ENCODE data around the gene C1orf141.

C1orf141 gene

DNA sequence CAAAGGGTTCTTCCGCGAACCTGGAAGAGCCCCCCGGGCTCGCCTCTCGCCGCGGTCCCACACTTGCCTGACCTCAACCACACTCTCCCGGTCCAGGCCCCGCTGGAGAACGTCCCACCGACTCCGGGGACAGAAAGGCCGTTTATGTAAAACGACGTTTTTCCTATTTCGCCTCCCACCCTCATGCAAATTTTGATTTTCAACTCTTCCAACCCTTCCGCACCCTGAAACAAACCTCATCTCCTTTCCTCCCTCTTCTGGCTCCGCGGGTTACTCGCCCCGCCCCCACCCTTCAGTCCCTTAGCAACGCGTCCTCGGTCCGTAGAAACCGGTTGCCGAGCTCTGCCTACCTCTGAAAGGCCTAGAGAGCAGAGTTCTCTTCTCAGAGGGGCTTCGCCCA lies at the start of gene C1orf141:
TSS of gene C1orf141 (minus strand) at position 276 of the 400 bp plus-strand sequence. CDS start 7,730 bp downstream, outside the sequence.
- H3K36me3 Mint-ChIP-seq (ENCODE audit: low read depth) = no peaks in the 10 kb centered on the region
- intact Hi-C loops (cut with micrococcal nuclease) = no loop called here
- peaks cover 6% of the 10 kb centered on the region for H3K4me1 Mint-ChIP-seq (ENCODE audit: low read depth)
- H3K9me3 Mint-ChIP-seq = no peaks in the 10 kb centered on the region
- H3K27ac Mint-ChIP-seq = peak within 1 kb of the TSS; percentile 21
- peak within 1 kb of the TSS; percentile 58 for H3K4me3 Mint-ChIP-seq
- H3K27me3 Mint-ChIP-seq = peaks cover 4% of the 10 kb centered on the region

DNA sequence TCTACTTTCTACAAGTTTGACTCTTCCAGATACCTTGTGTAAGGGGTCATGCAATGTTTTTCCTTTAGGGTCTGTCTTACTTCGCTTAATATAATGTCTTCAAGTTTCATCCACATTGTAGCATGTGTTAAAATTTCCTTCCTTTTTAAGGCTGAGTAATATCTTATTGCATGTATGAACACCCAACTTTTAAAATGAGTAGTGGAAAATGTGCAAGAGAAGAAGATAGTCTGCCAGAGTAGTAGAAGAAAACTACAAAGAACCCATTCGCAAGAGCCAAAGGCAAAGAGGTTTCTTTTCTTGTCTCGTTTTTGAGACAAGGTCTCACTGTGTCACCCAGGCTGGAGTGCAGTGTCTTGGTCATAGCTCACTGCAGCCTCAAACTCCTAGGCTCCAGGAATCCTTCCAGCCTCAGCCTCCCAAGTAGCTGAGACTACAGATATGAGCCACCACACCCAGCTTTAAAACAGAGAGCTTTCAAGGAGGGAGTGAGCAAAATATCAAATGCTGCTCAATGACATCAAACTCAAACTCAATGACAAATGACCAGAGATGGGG lies 40.8 kb upstream of the C1orf141 start:
- H3K4me3 Mint-ChIP-seq = no peak overlapping the region

GRCh38 chr1:67174716-67175284 lies 40.0 kb upstream of the C1orf141 start:
- Mint-ChIP-seq H3K4me1 (ENCODE audit: low read depth) (no peaks in the 10 kb centered on the region), H3K27ac (no peak overlapping the region), H3K4me3 (no peak overlapping the region), H3K9me3 (no peaks in the 10 kb centered on the region), H3K36me3 (ENCODE audit: low read depth) (no peaks in the 10 kb centered on the region), H3K27me3 (no peaks in the 10 kb centered on the region)
- intact Hi-C loops (cut with micrococcal nuclease) = no loop called here

More for the DNA sequence above, 40.8 kb upstream of the C1orf141 start:
- Mint-ChIP-seq H3K4me1 (ENCODE audit: low read depth) (no peaks in the 10 kb centered on the region), H3K9me3 (no peaks in the 10 kb centered on the region), H3K27me3 (no peaks in the 10 kb centered on the region), H3K36me3 (ENCODE audit: low read depth) (no peaks in the 10 kb centered on the region), H3K27ac (no peak overlapping the region)
- intact Hi-C loops (cut with micrococcal nuclease) = no loop called here

DNA sequence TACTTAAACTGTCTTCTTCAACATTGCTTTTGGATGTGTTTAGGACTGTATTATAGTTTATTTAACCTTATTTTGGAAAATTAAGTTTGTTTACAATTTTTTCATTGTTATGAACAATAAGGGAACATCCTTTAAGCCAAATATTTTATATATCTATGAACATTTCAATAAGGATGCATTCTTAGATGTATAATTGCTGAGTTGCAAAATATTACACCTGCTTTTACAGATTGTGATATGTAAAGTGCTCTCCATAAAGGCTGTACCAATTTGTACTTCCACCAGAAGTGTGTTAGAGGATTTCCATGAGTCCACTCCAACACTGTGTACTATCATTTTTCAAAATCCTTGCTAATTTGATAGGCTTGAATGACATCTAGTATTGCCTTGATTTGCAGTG lies 39.2 kb upstream of the C1orf141 start:
- Mint-ChIP-seq H3K4me3 (no peak overlapping the region), H3K4me1 (ENCODE audit: low read depth) (no peaks in the 10 kb centered on the region), H3K27ac (no peak overlapping the region), H3K9me3 (no peaks in the 10 kb centered on the region), H3K27me3 (no peaks in the 10 kb centered on the region), H3K36me3 (ENCODE audit: low read depth) (no peaks in the 10 kb centered on the region)
- intact Hi-C loops (cut with micrococcal nuclease) = no loop called here

DNA sequence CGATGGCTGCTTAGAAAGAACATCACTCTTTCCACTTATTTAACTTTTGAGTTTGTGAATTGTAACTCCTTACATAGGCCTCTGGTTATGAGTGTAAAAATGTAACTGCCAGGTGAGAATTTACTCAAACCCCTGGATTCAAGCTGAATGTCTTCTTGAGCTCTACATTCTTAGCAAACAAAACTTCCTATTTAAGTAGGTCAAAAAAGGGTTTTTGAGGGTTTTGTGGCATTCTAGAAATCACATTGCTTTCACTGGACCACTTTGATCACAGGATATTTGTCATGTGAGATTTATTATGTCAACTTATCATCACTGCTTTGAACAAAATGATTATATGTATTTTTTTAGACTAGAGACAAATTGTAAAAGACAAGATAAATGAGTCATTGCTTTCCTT lies 37.2 kb upstream of the C1orf141 start:
- H3K4me3 Mint-ChIP-seq = no peak overlapping the region
- H3K27ac Mint-ChIP-seq = no peak overlapping the region
- intact Hi-C loops (cut with micrococcal nuclease) = no loop called here
- H3K9me3 Mint-ChIP-seq = no peaks in the 10 kb centered on the region
- H3K4me1 Mint-ChIP-seq (ENCODE audit: low read depth) = no peaks in the 10 kb centered on the region
- H3K27me3 Mint-ChIP-seq = no peaks in the 10 kb centered on the region
- H3K36me3 Mint-ChIP-seq (ENCODE audit: low read depth) = no peaks in the 10 kb centered on the region

GRCh38 chr1:67171574-67171955 lies 36.8 kb upstream of the C1orf141 start:
- Mint-ChIP-seq H3K4me3 (no peak overlapping the region), H3K9me3 (no peaks in the 10 kb centered on the region), H3K4me1 (ENCODE audit: low read depth) (no peaks in the 10 kb centered on the region), H3K27me3 (no peaks in the 10 kb centered on the region), H3K36me3 (ENCODE audit: low read depth) (no peaks in the 10 kb centered on the region), H3K27ac (no peak overlapping the region)
- intact Hi-C loops (cut with micrococcal nuclease) = no loop called here

GRCh38 chr1:67170751-67171573 lies 36.2 kb upstream of the C1orf141 start:
- Mint-ChIP-seq H3K27ac (no peak overlapping the region), H3K27me3 (no peaks in the 10 kb centered on the region), H3K36me3 (ENCODE audit: low read depth) (no peaks in the 10 kb centered on the region), H3K9me3 (no peaks in the 10 kb centered on the region), H3K4me1 (ENCODE audit: low read depth) (no peaks in the 10 kb centered on the region), H3K4me3 (no peak overlapping the region)
- intact Hi-C loops (cut with micrococcal nuclease) = no loop called here

DNA sequence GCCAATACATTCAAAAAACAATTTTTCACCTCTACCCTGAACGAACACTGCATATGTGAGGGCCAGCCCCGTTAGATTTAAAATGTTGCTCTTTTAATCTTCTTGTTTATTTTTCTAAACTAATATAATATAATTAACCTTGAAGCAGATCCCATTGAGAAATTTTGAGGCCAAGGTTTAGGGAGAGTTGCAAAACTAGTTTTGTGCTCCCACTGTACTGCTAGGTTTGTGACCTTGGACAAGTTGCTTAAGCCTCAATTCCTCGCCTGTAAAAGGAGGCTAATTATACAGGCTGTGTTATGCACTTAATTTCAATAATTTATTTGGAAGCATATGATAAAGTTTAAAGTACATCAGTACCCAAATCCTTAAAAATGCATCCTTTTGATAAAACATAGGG lies 35.2 kb upstream of the C1orf141 start:
- Mint-ChIP-seq H3K4me1 (ENCODE audit: low read depth) (no peaks in the 10 kb centered on the region), H3K9me3 (no peaks in the 10 kb centered on the region), H3K4me3 (no peak overlapping the region), H3K27me3 (no peaks in the 10 kb centered on the region), H3K27ac (no peak overlapping the region), H3K36me3 (ENCODE audit: low read depth) (no peaks in the 10 kb centered on the region)
- intact Hi-C loops (cut with micrococcal nuclease) = no loop called here

GRCh38 chr1:67169496-67169895 lies 34.7 kb upstream of the C1orf141 start:
- Mint-ChIP-seq H3K4me3 (no peak overlapping the region), H3K9me3 (no peaks in the 10 kb centered on the region), H3K27ac (no peak overlapping the region), H3K27me3 (no peaks in the 10 kb centered on the region), H3K36me3 (ENCODE audit: low read depth) (no peaks in the 10 kb centered on the region), H3K4me1 (ENCODE audit: low read depth) (no peaks in the 10 kb centered on the region)
- intact Hi-C loops (cut with micrococcal nuclease) = no loop called here

DNA sequence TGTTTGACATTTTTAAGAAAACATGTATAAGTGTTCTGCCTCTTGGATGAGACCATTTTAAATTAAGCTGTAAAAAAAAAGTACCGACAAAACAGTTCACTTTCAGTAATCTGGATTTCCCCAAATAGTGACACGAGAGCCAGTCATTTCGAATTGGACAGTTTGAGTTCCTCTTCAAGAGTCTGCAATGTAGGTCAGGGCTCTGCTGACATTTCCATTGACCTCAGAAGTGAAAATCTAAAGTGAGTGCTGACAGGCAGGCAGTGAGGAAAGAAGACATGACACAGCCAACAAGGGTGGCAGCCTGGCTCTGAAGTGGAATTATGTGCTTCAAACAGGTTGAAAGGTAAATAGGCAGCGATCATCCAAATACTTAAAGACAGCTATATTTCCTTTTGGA lies 31.4 kb upstream of the C1orf141 start, which contains the start of gene IL23R:
TSS of gene IL23R (plus strand) at position 259 of the 400 bp plus-strand sequence. CDS start 1,667 bp downstream, outside the sequence.
- Mint-ChIP-seq H3K4me1 (ENCODE audit: low read depth) (no peaks in the 10 kb centered on the region), H3K27ac (no peak within 1 kb of the TSS), H3K36me3 (ENCODE audit: low read depth) (no peaks in the 10 kb centered on the region), H3K9me3 (no peaks in the 10 kb centered on the region), H3K27me3 (no peaks in the 10 kb centered on the region), H3K4me3 (no peak within 1 kb of the TSS)
- intact Hi-C loops (cut with micrococcal nuclease) = no loop called here

DNA sequence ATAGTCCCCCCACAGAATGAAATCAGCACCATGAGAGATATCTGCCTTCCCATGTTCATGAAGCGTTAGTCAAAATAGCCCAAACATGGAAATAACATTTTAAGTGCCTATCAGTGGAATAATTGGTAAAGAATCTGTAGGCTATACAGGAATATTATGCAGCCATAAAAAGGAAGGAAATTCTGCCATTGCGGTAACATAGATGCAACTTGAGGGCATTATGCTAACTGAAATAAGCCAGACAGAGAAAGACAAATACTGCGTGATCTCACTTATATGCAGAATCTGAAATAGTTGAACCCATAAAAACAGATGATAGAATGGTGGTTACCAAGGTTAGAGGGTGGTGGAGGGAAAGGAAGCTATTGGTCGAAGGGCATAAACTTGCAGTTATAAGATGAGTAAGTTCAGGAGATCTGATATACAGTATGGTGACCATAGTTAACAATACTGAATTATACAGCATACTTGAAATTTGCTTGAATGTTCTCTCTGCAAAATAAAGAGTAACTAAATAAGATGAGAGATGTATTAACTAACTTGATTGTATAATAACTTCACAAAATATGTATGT lies 30.8 kb upstream of the C1orf141 start:
- no peak overlapping the region for H3K27ac Mint-ChIP-seq
- intact Hi-C loops (cut with micrococcal nuclease) = no loop called here
- H3K27me3 Mint-ChIP-seq = no peaks in the 10 kb centered on the region
- no peaks in the 10 kb centered on the region for H3K36me3 Mint-ChIP-seq (ENCODE audit: low read depth)
- no peaks in the 10 kb centered on the region for H3K9me3 Mint-ChIP-seq
- no peak overlapping the region for H3K4me3 Mint-ChIP-seq
- H3K4me1 Mint-ChIP-seq (ENCODE audit: low read depth) = no peaks in the 10 kb centered on the region

DNA sequence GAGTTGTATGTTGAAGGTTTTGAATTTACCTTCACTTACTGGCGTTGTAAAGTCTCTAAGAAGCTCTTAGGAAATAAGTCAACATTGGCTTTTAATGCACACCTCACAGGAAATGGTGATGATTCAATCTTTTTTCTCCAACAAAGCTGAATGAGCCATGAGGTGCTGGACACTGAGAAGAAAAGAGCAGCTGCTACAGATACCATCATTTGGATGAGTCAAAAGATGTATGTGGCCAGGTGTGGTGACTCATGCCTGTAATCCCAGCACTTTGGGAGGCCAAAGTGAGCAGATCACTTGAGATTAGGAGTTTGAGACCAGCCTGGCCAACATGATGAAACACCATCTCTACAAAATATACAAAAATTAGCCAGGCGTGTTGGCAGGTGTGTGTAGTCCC lies 28.2 kb upstream of the C1orf141 start:
- no peaks in the 10 kb centered on the region for H3K36me3 Mint-ChIP-seq (ENCODE audit: low read depth)
- no peaks in the 10 kb centered on the region for H3K27me3 Mint-ChIP-seq
- H3K4me3 Mint-ChIP-seq = no peak overlapping the region
- H3K9me3 Mint-ChIP-seq = no peaks in the 10 kb centered on the region
- H3K27ac Mint-ChIP-seq = no peak overlapping the region
- H3K4me1 Mint-ChIP-seq (ENCODE audit: low read depth) = no peaks in the 10 kb centered on the region
- intact Hi-C loops (cut with micrococcal nuclease) = no loop called here

DNA sequence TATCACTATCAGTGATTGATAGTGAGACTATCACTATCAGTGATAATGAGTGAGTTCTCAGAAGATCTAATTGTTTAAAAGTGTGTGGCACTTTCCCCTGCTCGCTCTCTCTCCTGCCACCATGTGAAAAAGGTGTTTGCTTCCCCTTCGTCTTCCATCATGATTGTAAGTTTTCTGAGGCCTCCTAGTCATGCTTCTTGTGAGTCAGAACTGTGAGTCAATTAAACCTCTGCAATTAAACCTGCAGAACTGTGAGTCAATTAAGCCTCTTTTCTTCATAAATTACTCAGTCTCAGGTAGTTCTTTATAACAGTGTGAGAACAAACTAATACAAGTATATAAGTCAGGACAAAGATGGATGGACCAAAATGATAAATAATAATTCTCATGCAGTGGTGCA lies 24.5 kb upstream of the C1orf141 start:
- Mint-ChIP-seq H3K9me3 (no peaks in the 10 kb centered on the region), H3K36me3 (ENCODE audit: low read depth) (no peaks in the 10 kb centered on the region), H3K27ac (no peak overlapping the region), H3K4me1 (ENCODE audit: low read depth) (no peaks in the 10 kb centered on the region), H3K27me3 (no peaks in the 10 kb centered on the region), H3K4me3 (no peak overlapping the region)
- intact Hi-C loops (cut with micrococcal nuclease) = no loop called here

DNA sequence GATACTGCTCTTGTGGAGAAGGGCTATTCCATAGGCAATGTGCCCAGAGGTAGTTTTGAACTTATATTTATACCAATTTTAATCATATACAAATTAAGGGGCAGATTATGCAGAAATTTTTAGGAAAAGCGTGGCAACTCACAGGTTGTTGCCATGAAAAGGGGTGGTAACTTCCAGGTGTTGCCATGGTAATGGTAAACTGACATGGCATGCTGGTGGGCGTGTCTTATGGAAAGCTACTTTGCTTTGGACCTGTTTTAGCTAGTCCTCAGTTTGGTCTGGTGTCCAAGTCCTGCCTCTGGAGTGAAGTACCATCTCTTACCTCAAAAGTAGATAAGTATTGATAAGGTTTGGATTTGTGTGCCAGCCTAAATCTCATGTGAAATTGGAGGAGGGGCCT lies 23.6 kb upstream of the C1orf141 start:
- Mint-ChIP-seq H3K27me3 (no peaks in the 10 kb centered on the region), H3K9me3 (no peaks in the 10 kb centered on the region), H3K4me1 (ENCODE audit: low read depth) (no peaks in the 10 kb centered on the region), H3K36me3 (ENCODE audit: low read depth) (no peaks in the 10 kb centered on the region), H3K27ac (no peak overlapping the region), H3K4me3 (no peak overlapping the region)
- intact Hi-C loops (cut with micrococcal nuclease) = no loop called here
